Activated naive CD8-positive, alpha-beta T cell treated with anti-CD3 and anti-CD28 coated beads, Interleukin-2, amount 10 ng/mL, durations not matched to agents 7 days and 5 days (primary cell): Measurements from ENCODE around the gene TTC4. TPM values are rescaled to one million over a fixed set of nuclear protein-coding genes. Genes with fewer than 3 reads are reported as not detected.

ENCODE experiments used
- ATAC-seq: fragments of 150-1000 bp; cut with Tn5 transposase; one replicate; pipeline ENCODE4 v1.10.0; 2021; ENCODE audit warnings: low read depth, moderate library complexity
- POLR2A ChIA-PET: fragments of 350-600 bp; sonication (Branson Sonifier 250); formaldehyde crosslinking; loops from one replicate; lab custom pipeline; 2021; ENCODE audit warnings: antibody characterized with exemption; lab: Charles Lee
- DNase-seq: peaks from one replicate; pipeline ENCODE4 v3.0.0; 2021
- H3K27ac Mint-ChIP-seq: one replicate; pipeline ENCODE4 v1.8.0; 2022; ENCODE audit warnings: mild to moderate bottlenecking, mixed read lengths
- H3K27me3 Mint-ChIP-seq: one replicate; pipeline ENCODE4 v1.8.0; 2022; ENCODE audit warnings: mild to moderate bottlenecking, moderate library complexity, mixed read lengths
- H3K36me3 Mint-ChIP-seq: one replicate; pipeline ENCODE4 v1.8.0; 2021; ENCODE audit warnings: mild to moderate bottlenecking, mixed read lengths
- H3K4me1 Mint-ChIP-seq: one replicate; pipeline ENCODE4 v1.8.0; 2021; ENCODE audit warnings: mixed read lengths
- H3K4me3 Mint-ChIP-seq: one replicate; pipeline ENCODE4 v1.8.0; 2022; ENCODE audit warnings: mild to moderate bottlenecking, moderate library complexity, mixed read lengths
- H3K9me3 Mint-ChIP-seq: one replicate; pipeline ENCODE4 v1.8.0; 2021; ENCODE audit warnings: mixed read lengths
- total RNA-seq, 2 experiments: library from RNA; stranded (reverse); gene quantifications; one replicate each; pipeline ENCODE4 v1.2.3, GENCODE V29; 2021

The TTC4 gene
- total RNA-seq, 2 experiments from 2014 or later: 19.6 to 20.2 TPM

- no peak for DNase-seq
- no peaks in the 10 kb centered on the region for H3K9me3 Mint-ChIP-seq
Observed at GRCh38 chr1:54710434-54710833, 5.2 kb upstream of the TTC4 start.

GRCh38 chr1:54710841-54711240 is 4.8 kb upstream of the TTC4 start:
- no peaks in the 10 kb centered on the region for H3K36me3 Mint-ChIP-seq
- H3K27me3 Mint-ChIP-seq: peaks cover 3% of the 10 kb centered on the region
- no peak for ATAC-seq
- POLR2A ChIA-PET: no interaction called here
- H3K27ac Mint-ChIP-seq: no peak overlapping the region
- peaks cover 5% of the 10 kb centered on the region for H3K4me1 Mint-ChIP-seq
- no peak overlapping the region for H3K4me3 Mint-ChIP-seq
- no peaks in the 10 kb centered on the region for H3K9me3 Mint-ChIP-seq
- no peak for DNase-seq

More at GRCh38 chr1:54710434-54710833, 5.2 kb upstream of the TTC4 start:
- Mint-ChIP-seq H3K4me1 (peaks cover 4% of the 10 kb centered on the region), H3K27ac (no peak overlapping the region), H3K4me3 (no peak overlapping the region), H3K36me3 (no peaks in the 10 kb centered on the region), H3K27me3 (peaks cover 3% of the 10 kb centered on the region)
- POLR2A ChIA-PET: no interaction called here
- no peak for ATAC-seq

GRCh38 chr1:54711536-54711935 is 4.1 kb upstream of the TTC4 start:
- Mint-ChIP-seq H3K4me1 (peaks cover 10% of the 10 kb centered on the region), H3K27me3 (peaks cover 3% of the 10 kb centered on the region), H3K9me3 (no peaks in the 10 kb centered on the region), H3K4me3 (no peak overlapping the region), H3K36me3 (no peaks in the 10 kb centered on the region), H3K27ac (no peak overlapping the region)
- ATAC-seq (no peak), DNase-seq (no peak)
- POLR2A ChIA-PET: interaction anchor here (0.7 kb wide), 1 partner anchor 609 kb away, joined by 5 read pairs; no protein-coding TSS in a partner anchor

GRCh38 chr1:54714881-54715492 is 674 bp upstream of the TTC4 start:
- Mint-ChIP-seq H3K4me3 (peak overlapping the region; percentile 91), H3K27me3 (peaks cover 3% of the 10 kb centered on the region), H3K4me1 (peaks cover 24% of the 10 kb centered on the region), H3K9me3 (no peaks in the 10 kb centered on the region), H3K27ac (peak overlapping the region; percentile 88), H3K36me3 (no peaks in the 10 kb centered on the region)
- POLR2A ChIA-PET: interaction anchor here (2.6 kb wide), 1 partner anchor 86 kb away, joined by 8 read pairs; the partner anchor contains the start of gene TTC22
- DNase-seq (no peak), ATAC-seq (no peak)

GRCh38 chr1:54716299-54717047 is 812 bp downstream of the TTC4 start:
- POLR2A ChIA-PET: interaction anchor here (0.8 to 2.6 kb wide), 2 partner anchors 85 to 227 kb away, joined by 3 to 8 read pairs; partner anchors contain the start of gene TTC22
- H3K4me3 Mint-ChIP-seq: peak overlapping the region; percentile 91
- no peak for ATAC-seq
- peaks cover 24% of the 10 kb centered on the region for H3K4me1 Mint-ChIP-seq
- DNase-seq: no peak
- peak overlapping the region; percentile 88 for H3K27ac Mint-ChIP-seq
- peaks cover 3% of the 10 kb centered on the region for H3K27me3 Mint-ChIP-seq
- peaks cover 2% of the 10 kb centered on the region for H3K36me3 Mint-ChIP-seq
- H3K9me3 Mint-ChIP-seq: no peaks in the 10 kb centered on the region

- Mint-ChIP-seq H3K4me1 (peaks cover 12% of the 10 kb centered on the region), H3K4me3 (no peak overlapping the region), H3K27me3 (no peaks in the 10 kb centered on the region), H3K9me3 (no peaks in the 10 kb centered on the region), H3K36me3 (peaks cover 41% of the 10 kb centered on the region), H3K27ac (no peak overlapping the region)
- ATAC-seq: no peak
- POLR2A ChIA-PET: interaction anchor here (0.7 kb wide), 1 partner anchor 9 kb away, joined by 3 read pairs; no protein-coding TSS in a partner anchor
- no peak for DNase-seq
Observed at GRCh38 chr1:54721719-54722118, 6.1 kb downstream of the TTC4 start.

- POLR2A ChIA-PET: interaction anchor here (0.7 kb wide), 1 partner anchor 528 kb away, joined by 3 read pairs; no protein-coding TSS in a partner anchor
- Mint-ChIP-seq H3K36me3 (peaks cover 47% of the 10 kb centered on the region), H3K27me3 (no peaks in the 10 kb centered on the region)
Observed at GRCh38 chr1:54723985-54724384, 8.3 kb downstream of the TTC4 start.

GRCh38 chr1:54724771-54725170 is 9.1 kb downstream of the TTC4 start:
- H3K4me3 Mint-ChIP-seq: no peak overlapping the region
- peaks cover 49% of the 10 kb centered on the region for H3K36me3 Mint-ChIP-seq
- no peaks in the 10 kb centered on the region for H3K4me1 Mint-ChIP-seq
- H3K9me3 Mint-ChIP-seq: no peaks in the 10 kb centered on the region
- no peaks in the 10 kb centered on the region for H3K27me3 Mint-ChIP-seq
- no peak overlapping the region for H3K27ac Mint-ChIP-seq
- POLR2A ChIA-PET: interaction anchor here (0.7 kb wide), 1 partner anchor 529 kb away, joined by 3 read pairs; no protein-coding TSS in a partner anchor
- ATAC-seq (no peak), DNase-seq (no peak)

More at GRCh38 chr1:54723985-54724384, 8.3 kb downstream of the TTC4 start:
- no peak for DNase-seq
- no peak for ATAC-seq
- no peak overlapping the region for H3K27ac Mint-ChIP-seq
- H3K4me1 Mint-ChIP-seq: peaks cover 2% of the 10 kb centered on the region
- no peak overlapping the region for H3K4me3 Mint-ChIP-seq
- no peaks in the 10 kb centered on the region for H3K9me3 Mint-ChIP-seq

- Mint-ChIP-seq H3K27ac (peak overlapping the region; percentile 26), H3K4me3 (no peak overlapping the region), H3K4me1 (no peaks in the 10 kb centered on the region), H3K27me3 (no peaks in the 10 kb centered on the region), H3K36me3 (peaks cover 49% of the 10 kb centered on the region), H3K9me3 (no peaks in the 10 kb centered on the region)
- no peak for ATAC-seq
- no peak for DNase-seq
- POLR2A ChIA-PET: no interaction called here
Observed at GRCh38 chr1:54728027-54728426, 12.4 kb downstream of the TTC4 start.

- Mint-ChIP-seq H3K27me3 (no peaks in the 10 kb centered on the region), H3K27ac (no peak overlapping the region), H3K9me3 (no peaks in the 10 kb centered on the region), H3K4me1 (no peaks in the 10 kb centered on the region), H3K36me3 (peaks cover 19% of the 10 kb centered on the region), H3K4me3 (no peak overlapping the region)
- POLR2A ChIA-PET: no interaction called here
- no peak for DNase-seq
- no peak for ATAC-seq
Observed at GRCh38 chr1:54736685-54737084, 21.0 kb downstream of the TTC4 start.

GRCh38 chr1:54738244-54738643 is 22.6 kb downstream of the TTC4 start:
- no peaks in the 10 kb centered on the region for H3K27me3 Mint-ChIP-seq
- DNase-seq: no peak
- no peaks in the 10 kb centered on the region for H3K4me1 Mint-ChIP-seq
- no peak overlapping the region for H3K27ac Mint-ChIP-seq
- no peak for ATAC-seq
- no peaks in the 10 kb centered on the region for H3K9me3 Mint-ChIP-seq
- POLR2A ChIA-PET: no interaction called here
- peaks cover 19% of the 10 kb centered on the region for H3K36me3 Mint-ChIP-seq
- H3K4me3 Mint-ChIP-seq: no peak overlapping the region

GRCh38 chr1:54741531-54741930 is 25.9 kb downstream of the TTC4 start:
- no peak overlapping the region for H3K27ac Mint-ChIP-seq
- no peaks in the 10 kb centered on the region for H3K27me3 Mint-ChIP-seq
- H3K36me3 Mint-ChIP-seq: peaks cover 14% of the 10 kb centered on the region
- POLR2A ChIA-PET: no interaction called here
- H3K4me3 Mint-ChIP-seq: no peak overlapping the region
- H3K4me1 Mint-ChIP-seq: no peaks in the 10 kb centered on the region
- ATAC-seq (no peak), DNase-seq (no peak)
- no peaks in the 10 kb centered on the region for H3K9me3 Mint-ChIP-seq

- POLR2A ChIA-PET: no interaction called here
- Mint-ChIP-seq H3K4me3 (no peak overlapping the region), H3K9me3 (no peaks in the 10 kb centered on the region), H3K36me3 (peaks cover 11% of the 10 kb centered on the region), H3K4me1 (no peaks in the 10 kb centered on the region), H3K27me3 (no peaks in the 10 kb centered on the region), H3K27ac (no peak overlapping the region)
- no peak for DNase-seq
- ATAC-seq: no peak
Observed at GRCh38 chr1:54742282-54742681, 26.6 kb downstream of the TTC4 start.
